ENCODE results near the gene AGMAT. TPM values are rescaled to one million over a fixed set of nuclear protein-coding genes. Genes with fewer than 3 reads are reported as not detected.

The AGMAT gene
- total and polyA plus RNA-seq, 9 of the 15 experiments (the other 6 are each of a cell fraction or from before 2014, with no cell fraction given) = not detected

DNA sequence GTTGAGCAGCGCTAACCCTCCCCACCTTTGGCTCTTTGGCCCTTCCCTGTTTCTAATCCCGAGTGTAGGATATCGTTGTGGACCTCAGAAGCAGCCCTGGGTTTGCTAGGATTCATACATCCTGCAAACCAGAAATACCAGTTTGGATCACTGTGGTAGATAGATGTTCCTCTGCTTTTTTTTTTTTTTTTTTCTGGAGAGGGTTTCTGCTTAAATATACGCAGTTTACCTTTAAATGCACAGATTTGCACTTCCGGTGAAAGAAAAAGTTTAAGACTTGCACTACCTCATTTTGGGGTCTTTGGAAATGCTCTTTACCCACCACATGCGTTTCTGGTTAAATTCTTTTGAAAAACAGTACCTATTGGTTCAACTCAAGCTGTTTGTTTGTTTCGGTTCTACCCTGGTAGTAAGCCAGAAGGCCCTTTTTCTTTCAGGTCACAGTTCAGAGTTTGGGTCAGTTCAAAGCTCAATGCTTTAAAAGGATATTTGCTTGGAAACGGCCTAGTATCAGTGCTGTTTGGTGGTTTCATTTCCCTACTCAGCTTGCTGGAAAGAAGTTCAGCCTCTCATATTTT, 33.3 kb upstream of the AGMAT start (continued):
- TF ChIP-seq CREM (IDR thresholded peaks at IDR 0.05; ENCODE audit: low read depth) (no peak), NR2C2 (CRISPR knock-in tag; IDR thresholded peaks at IDR 0.05) (no peak), NR2C2 (tag; IDR thresholded peaks at IDR 0.05) (peak; percentile 91), EP400 (IDR thresholded peaks at IDR 0.05) (0 out of 2 replicates have a peak, but pooled peaks have one; percentile 8), NONO (IDR thresholded peaks at IDR 0.05; ENCODE audit: low read depth in 2 of 2, low read length in 1 of 2) (peak in 1 of 2 experiments; percentile 46; a peak in 1 of 4 replicates), ERF (CRISPR knock-in tag; IDR thresholded peaks at IDR 0.05) (no peak), TBP (optimal IDR thresholded peaks at IDR 0.05; ENCODE audit: low read depth, low read length) (peak; percentile 47), U2AF2 (optimal IDR thresholded peaks at IDR 0.05; ENCODE audit: low read depth, low read length) (no peak), SP1 (CRISPR knock-in tag; IDR thresholded peaks at IDR 0.05) (peak; percentile 1; the same call in 1 of the 2 replicates), OTX1 (CRISPR knock-in tag; IDR thresholded peaks at IDR 0.05) (0 out of 2 replicates have a peak, but pooled peaks have one; percentile 37), BRF1 (IDR thresholded peaks at IDR 0.05; ENCODE audit: borderline replicate concordance, extremely low read depth, insufficient read length) (no peak), GABPA (tag; conservative IDR thresholded peaks at IDR 0.05; ENCODE audit: low read depth) (peak; percentile 55; the same call in 1 of the 2 replicates), POLR2B (IDR thresholded peaks at IDR 0.05; ENCODE audit: low read depth, partially characterized antibody) (no peak), JUND (IDR thresholded peaks at IDR 0.05; ENCODE audit: borderline replicate concordance, low read depth, low read length) (peak; percentile 35; the same call in 1 of the 2 replicates), JUND (tag; IDR thresholded peaks at IDR 0.05; ENCODE audit: borderline replicate concordance, low read depth, low read length) (no peak)
- TF ChIP-seq, protein P1, sequence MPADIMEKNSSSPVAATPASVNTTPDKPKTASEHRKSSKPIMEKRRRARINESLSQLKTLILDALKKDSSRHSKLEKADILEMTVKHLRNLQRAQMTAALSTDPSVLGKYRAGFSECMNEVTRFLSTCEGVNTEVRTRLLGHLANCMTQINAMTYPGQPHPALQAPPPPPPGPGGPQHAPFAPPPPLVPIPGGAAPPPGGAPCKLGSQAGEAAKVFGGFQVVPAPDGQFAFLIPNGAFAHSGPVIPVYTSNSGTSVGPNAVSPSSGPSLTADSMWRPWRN (IDR thresholded peaks at IDR 0.05; ENCODE audit: low read depth) = peak; percentile 14; the same call in 1 of the 2 replicates
- TF ChIP-seq, protein P2, sequence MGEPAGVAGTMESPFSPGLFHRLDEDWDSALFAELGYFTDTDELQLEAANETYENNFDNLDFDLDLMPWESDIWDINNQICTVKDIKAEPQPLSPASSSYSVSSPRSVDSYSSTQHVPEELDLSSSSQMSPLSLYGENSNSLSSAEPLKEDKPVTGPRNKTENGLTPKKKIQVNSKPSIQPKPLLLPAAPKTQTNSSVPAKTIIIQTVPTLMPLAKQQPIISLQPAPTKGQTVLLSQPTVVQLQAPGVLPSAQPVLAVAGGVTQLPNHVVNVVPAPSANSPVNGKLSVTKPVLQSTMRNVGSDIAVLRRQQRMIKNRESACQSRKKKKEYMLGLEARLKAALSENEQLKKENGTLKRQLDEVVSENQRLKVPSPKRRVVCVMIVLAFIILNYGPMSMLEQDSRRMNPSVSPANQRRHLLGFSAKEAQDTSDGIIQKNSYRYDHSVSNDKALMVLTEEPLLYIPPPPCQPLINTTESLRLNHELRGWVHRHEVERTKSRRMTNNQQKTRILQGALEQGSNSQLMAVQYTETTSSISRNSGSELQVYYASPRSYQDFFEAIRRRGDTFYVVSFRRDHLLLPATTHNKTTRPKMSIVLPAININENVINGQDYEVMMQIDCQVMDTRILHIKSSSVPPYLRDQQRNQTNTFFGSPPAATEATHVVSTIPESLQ (CRISPR knock-in tag; IDR thresholded peaks at IDR 0.05) = 0 out of 2 replicates have a peak, but pooled peaks have one; percentile 5

Data from K562 (cell line).